Measurements from ENCODE around the gene DNAJC4.
A peak's percentile ranks its signal among the peaks of the same experiment; 100 is the strongest.

The DNAJC4 gene

DNA sequence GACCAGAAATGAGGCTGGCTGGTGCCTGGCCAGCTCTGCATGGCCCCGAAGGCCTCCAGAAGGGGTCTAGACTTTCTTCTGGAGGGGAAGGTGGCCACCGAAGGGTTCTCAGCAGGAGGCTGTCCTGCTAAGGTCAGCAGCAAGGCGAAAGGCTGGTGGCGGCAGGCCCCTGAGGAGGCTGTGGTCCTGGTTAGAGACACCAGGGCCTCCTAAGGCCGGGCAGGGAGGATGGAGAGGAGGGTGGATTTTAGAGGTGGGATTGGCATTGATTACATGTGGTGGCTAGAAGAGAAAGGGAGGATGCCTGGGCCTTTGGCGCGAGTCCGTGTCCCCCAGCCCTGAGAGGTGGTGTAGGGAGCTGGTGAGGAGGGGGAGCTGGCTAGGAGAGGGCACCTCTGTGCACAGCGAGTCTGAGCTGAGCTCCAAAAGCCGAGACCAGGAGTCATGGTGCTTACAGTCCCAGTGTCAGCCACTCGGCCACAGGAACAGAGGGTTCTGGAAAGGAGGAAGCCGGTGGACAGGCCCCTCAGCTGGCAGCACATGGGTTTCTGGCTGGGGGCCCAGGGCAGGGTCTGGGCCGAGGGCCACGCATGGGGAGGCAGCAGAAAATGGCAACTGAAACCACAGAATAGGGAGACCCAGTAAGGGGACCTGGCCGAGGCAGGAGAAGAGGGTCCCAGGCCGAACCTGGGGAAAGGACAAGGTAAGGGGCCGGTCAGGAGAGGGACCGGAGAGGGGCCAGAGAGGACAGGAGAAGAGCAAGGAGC, 21.4 kb upstream of the DNAJC4 start:
- DNase-seq, result no peak

DNA sequence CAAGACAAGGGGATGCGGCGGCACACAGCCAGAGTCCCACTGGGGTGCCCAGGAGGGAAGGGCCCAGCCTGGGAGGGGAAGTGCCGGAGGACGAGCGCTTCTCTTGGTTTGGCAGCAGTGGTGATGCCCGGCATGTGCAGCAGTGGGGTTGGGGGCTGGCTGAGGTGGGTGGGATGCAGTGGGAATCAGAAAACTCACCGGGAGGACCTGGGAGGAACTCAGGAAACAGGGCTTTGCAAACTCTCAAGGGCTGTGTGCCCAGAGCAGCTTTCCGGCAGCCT, 20.8 kb upstream of the DNAJC4 start:
- no peak for DNase-seq

DNA sequence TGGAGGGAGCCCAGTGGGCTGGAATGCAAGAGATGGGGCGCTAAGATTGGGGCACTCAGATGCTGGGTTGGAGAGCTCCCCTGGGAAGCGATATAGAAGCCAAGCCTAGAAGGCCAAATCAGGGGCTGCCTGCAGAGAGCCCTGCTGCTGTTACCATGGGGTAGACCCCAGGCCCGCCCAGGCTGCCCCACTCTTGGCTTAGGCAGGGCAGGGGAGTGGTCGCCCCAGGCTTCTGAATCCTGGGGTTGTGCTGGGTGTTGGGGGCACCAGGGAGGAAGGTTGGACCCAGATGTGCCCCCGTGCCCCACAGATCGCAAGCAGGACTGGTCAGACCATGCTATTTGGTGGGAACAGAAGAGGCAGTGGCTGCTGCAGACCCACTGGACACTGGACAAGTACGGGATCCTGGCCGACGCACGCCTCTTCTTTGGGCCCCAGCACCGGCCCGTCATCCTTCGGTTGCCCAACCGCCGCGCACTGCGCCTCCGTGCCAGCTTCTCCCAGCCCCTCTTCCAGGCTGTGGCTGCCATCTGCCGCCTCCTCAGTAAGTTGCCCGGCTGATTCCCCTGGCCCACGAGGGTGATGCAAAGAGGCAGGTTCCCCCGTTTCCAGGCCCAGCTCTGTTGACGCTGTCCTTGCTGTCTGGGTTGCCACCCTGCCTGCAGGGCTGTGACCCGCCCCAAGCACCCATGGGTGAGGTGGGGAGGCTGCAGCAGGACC, 19.9 kb upstream of the DNAJC4 start:
- DNase-seq, result no peak

GRCh38 chr11:64211181-64211872, 19.0 kb upstream of the DNAJC4 start:
- no peak for DNase-seq

GRCh38 chr11:64216879-64217278, 13.5 kb upstream of the DNAJC4 start:
- no peak for DNase-seq

GRCh38 chr11:64218628-64219353, 11.6 kb upstream of the DNAJC4 start:
- no peak for DNase-seq

DNA sequence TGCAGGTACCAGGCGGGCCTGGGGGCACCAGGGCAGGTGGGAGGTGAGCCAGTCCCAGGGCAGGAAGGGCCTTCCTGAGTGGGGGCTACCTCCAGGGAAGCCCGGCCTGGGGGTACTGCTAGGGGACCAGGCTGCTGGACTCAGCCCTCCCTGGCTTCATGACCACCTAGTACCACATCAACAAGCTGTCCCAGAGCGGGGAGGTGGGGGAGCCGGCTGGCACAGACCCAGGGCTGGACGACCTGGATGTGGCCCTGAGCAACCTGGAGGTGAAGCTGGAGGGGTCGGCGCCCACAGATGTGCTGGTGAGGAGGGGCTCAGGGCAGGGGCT, 11.0 kb upstream of the DNAJC4 start:
- no peak for DNase-seq

DNA sequence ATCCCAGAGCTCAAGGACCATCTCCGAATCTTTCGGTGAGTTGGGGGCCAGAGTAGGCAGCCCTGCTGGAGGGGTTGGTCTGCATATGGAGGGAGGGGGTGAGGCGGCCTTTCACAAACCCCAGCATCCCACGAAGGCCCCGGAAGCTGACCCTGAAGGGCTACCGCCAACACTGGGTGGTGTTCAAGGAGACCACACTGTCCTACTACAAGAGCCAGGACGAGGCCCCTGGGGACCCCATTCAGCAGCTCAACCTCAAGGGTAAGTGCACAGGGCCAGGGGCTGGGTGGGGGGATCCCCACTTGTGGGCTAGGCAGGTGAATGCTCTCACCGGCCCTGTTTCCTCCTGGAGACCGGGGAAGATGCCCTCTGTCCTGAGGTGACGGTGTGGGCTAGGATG, 10.6 kb upstream of the DNAJC4 start:
- no peak for DNase-seq

GRCh38 chr11:64220271-64220670, 10.1 kb upstream of the DNAJC4 start:
- no peak for DNase-seq

DNA sequence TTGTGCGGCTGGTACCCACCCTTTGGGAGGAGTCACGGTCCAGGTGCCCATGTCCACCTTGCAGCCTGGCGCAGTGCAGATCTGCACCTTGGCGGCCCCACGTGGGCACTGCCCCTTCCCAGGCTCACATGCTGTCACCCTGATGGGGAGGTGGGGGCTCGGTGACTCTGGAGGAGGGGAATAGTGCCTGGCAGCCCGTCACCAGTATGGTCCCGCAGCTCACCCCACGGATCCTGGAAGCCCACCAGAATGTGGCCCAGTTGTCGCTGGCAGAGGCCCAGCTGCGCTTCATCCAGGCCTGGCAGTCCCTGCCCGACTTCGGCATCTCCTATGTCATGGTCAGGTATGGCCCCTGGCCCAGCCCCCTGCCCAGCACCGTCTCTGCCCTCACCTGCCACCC, 9.6 kb upstream of the DNAJC4 start:
- DNase-seq, result no peak

DNA sequence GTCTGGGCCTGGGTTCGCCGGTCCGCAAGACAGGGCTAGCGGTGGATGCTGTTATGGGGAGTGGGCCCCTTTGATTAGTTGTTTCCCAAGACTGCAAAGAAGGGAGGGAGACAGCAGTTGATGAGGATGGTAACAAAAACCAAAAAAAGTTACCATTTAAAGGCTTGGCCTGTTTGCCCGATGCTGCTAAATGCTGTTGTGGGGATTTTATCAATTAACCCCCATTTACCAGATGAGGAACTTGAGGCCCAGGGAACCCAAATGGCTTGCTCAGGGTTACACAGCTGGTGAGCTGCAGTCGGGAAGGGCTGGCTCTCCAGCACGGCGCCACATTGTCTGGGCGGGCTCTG, 7.7 kb upstream of the DNAJC4 start:
- DNase-seq, result no peak

DNA sequence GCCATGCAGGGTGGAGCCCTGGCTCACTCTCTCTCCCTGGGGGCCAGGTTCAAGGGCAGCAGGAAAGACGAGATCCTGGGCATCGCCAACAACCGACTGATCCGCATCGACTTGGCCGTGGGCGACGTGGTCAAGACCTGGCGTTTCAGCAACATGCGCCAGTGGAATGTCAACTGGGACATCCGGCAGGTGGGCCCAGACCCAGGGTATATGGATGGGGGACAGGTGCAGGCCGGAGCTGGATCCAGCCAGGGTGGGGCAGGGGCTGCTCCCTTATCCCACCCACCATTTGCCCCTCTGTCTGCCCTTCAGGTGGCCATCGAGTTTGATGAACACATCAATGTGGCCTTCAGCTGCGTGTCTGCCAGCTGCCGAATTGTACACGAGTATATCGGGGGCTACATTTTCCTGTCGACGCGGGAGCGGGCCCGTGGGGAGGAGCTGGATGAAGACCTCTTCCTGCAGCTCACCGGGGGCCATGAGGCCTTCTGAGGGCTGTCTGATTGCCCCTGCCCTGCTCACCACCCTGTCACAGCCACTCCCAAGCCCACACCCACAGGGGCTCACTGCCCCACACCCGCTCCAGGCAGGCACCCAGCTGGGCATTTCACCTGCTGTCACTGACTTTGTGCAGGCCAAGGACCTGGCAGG, 7.2 kb upstream of the DNAJC4 start:
- DNase-seq, result no peak

DNA sequence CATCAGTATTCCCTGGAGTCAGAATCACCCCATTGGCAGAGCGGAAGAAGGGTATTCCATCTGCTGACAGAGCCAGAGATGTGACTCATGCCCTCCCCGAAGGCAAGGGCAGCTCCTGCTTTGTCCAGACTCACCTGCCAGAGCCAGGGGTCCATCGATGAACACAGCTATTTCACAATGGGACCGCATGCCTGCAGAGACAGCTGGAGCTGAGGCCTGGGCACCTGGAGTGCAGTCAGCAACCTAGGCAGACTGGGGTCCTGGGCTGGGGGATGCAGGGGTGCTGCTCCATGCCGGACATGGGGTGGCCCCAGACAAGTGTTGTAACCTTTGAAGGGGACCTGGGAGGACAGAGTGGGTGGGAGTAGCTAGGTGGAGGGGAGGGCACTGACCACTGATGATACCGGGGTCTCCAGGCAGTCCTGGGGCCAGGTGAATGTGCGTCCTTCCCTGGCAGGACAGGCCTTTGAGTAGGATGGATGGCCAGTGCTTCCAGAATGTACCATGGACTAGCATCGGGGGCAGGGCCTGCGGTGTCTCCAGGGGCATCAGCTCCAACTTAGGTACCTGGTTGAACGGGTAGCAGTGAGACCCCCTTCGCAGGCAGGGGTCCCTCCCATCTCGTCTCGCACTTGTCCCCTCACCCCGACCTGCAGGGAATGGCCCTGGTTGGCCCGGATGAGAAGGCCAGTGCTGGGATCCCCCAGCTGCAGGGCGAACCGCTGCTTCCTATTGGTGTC, 6.0 kb upstream of the DNAJC4 start:
- DNase-seq, result no peak

- DNase-seq, result no peak
Observed at GRCh38 chr11:64224891-64225607, 5.3 kb upstream of the DNAJC4 start.

- DNase-seq, result peak; percentile 85
Observed at GRCh38 chr11:64225608-64226506, 4.5 kb upstream of the DNAJC4 start, which contains the start of the genes NUDT22 and TRPT1. TSS of gene NUDT22 (plus strand) at chr11:64226274. CDS start at chr11:64226653, 379 bp downstream. TSS of gene TRPT1 (minus strand) at chr11:64226186. CDS start at chr11:64225860, 326 bp downstream.

DNA sequence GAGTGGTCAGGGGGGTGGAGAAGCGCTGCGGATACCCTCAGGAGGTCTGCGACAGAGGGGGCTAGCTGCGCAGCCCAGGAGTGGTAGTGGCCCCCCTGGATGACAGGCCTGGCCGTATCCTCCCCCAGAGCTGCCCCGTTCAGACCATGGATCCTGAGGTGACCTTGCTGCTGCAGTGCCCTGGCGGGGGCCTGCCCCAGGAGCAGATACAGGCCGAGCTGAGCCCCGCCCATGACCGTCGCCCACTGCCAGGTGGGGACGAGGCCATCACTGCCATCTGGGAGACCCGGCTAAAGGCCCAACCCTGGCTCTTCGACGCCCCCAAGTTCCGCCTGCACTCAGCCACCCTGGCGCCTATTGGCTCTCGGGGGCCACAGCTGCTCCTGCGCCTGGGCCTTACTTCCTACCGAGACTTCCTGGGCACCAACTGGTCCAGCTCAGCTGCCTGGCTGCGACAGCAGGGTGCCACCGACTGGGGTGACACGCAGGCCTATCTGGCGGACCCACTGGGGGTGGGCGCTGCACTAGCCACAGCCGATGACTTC, 3.8 kb upstream of the DNAJC4 start:
- peak; percentile 70 for DNase-seq

DNA sequence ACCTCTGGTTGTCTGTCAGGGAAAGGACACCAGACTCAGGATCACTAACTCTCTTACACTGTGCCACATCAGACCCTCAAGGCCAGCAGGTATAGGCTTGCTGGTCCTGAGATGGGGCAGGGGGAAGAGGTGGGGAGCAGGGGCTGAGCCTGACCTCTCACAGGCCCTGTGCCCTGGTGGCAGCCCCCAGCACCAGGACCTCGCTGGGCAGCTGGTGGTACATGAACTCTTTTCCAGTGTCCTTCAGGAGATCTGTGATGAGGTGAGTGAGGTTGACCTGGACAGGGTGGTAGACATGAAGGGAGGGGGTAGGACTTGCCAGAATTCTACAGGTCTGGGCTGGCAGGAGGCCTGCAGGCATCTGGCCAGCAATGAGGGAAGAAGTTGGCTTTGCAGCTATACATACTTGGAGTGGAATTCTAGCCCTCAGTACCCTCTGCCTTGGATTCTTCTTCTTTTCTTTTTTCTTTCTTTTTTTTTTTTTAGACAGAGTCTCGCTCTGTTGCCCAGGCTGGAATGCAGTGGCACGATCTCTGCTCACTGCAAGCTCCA, 2.9 kb upstream of the DNAJC4 start:
- no peak for DNase-seq

- DNase-seq, result no peak
Observed at GRCh38 chr11:64229090-64229743, 1.1 kb upstream of the DNAJC4 start.

DNA sequence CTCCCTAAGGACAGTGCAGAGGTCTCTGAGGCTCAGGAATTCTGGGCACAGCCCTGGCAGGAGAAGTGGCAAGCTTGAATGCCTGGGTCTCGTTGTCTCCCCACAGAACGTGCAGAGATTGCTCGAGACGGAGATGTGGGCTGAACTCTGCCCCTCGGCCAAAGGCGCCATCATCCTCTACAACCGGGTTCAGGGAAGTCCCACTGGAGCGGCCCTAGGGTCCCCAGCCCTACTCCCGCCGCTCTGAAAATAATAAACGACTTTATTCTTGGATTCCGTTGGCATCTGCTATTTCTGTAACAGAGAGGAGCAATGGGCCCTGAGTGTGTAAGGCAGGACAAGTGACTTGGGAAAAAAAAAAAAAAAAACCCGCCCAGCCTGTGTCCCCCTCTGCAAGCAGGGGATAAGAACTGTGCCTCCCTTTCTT, 591 bp upstream of the DNAJC4 start:
- no peak for DNase-seq
